ENCODE results near the gene GALNT1. TPM values are rescaled to one million over a fixed set of nuclear protein-coding genes. Genes with fewer than 3 reads are reported as not detected.

Gene GALNT1
- total and polyA plus RNA-seq, 4 donors: 18.1 to 65.3 (median 37.3) TPM

GRCh38 chr18:35732162-35732561, 150.6 kb downstream of the GALNT1 start:
- 92 to 100% methylated on average over 1 of the region's 1 CpG for WGBS, 2 donors
- Histone ChIP-seq H3K4me3 (ENCODE audit: low read length in 2 of 2) (no peak overlapping the region), H3K27ac (ENCODE audit: low read depth in 1 of 2, low read length in 2 of 2) (no peak overlapping the region), H3K36me3 (ENCODE audit: control insufficient read depth in 1 of 2, insufficient read depth in 2 of 2, low read length in 1 of 2) (no peaks in the 10 kb centered on the region), H3K4me1 (ENCODE audit: control insufficient read depth in 1 of 2, insufficient read depth in 2 of 2, low read length in 2 of 2) (no peaks in the 10 kb centered on the region), H3K27me3 (ENCODE audit: control insufficient read depth in 1 of 2, insufficient read depth in 2 of 2, low read length in 1 of 2) (peaks cover 0 to 1% of the 10 kb centered on the region in 2 donors), H3K9me3 (ENCODE audit: control insufficient read depth, low read length) (no peaks in the 10 kb centered on the region)
- ATAC-seq (ENCODE audit: low FRiP score) (no peak), DNase-seq (no peak)
- intact Hi-C loops (cut with DNase I): no loop called here

DNA sequence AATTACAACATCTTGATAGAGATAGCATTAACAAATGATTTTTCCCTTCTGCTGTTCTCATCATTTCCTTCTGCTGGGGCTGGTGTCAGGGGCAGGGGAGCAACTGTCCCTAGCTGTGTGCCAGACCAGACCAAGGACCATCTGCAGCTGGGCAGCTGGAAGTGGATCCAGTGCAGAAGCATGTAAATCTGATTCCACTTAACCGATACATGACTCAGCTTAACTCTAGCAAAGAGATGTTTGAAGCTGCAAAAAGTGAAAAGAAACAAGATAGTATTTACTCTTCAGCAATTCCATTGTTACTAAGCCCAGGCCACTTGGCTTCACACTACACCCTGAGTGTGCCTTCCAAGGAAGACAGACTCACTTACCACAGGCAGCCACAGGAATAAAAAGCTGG, 151.1 kb downstream of the GALNT1 start:
- WGBS, 2 donors: 83 to 90% methylated on average over 1 of the region's 1 CpG
- H3K9me3 ChIP-seq (ENCODE audit: control insufficient read depth, low read length): no peaks in the 10 kb centered on the region
- DNase-seq (no peak), ATAC-seq (ENCODE audit: low FRiP score) (peak; percentile 19)
- intact Hi-C loops (cut with DNase I): no loop called here
- H3K27ac ChIP-seq (ENCODE audit: low read depth in 1 of 2, low read length in 2 of 2): no peak overlapping the region
- H3K27me3 ChIP-seq (ENCODE audit: control insufficient read depth in 1 of 2, insufficient read depth in 2 of 2, low read length in 1 of 2): peaks cover 0 to 1% of the 10 kb centered on the region in 2 donors
- H3K4me3 ChIP-seq (ENCODE audit: low read length in 2 of 2): no peak overlapping the region
- no peaks in the 10 kb centered on the region for H3K36me3 ChIP-seq (ENCODE audit: control insufficient read depth in 1 of 2, insufficient read depth in 2 of 2, low read length in 1 of 2)
- H3K4me1 ChIP-seq (ENCODE audit: control insufficient read depth in 1 of 2, insufficient read depth in 2 of 2, low read length in 2 of 2): no peaks in the 10 kb centered on the region

DNA sequence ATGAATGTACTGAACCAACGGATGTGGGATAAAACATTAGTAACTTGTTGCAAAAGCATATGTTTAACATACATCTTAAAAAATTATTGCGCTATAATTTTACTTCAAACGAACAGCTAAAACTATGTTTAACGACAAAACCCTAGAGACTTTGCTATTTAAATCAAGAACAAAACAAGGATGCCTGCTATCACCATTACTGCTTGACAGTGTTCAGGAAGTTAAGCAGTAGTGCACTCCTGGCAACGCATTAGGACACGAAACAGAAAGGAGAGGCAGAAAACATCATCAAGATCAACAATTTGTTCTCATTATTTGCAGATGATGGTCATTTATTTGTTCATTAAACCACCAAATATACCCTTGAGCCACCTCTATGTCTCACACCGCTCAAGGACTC, 151.9 kb downstream of the GALNT1 start:
- H3K36me3 ChIP-seq (ENCODE audit: control insufficient read depth in 1 of 2, insufficient read depth in 2 of 2, low read length in 1 of 2): no peaks in the 10 kb centered on the region
- DNase-seq (no peak), ATAC-seq (ENCODE audit: low FRiP score) (no peak)
- 67 to 74% methylated on average over 7 of the region's 7 CpGs for WGBS, 2 donors
- H3K27me3 ChIP-seq (ENCODE audit: control insufficient read depth in 1 of 2, insufficient read depth in 2 of 2, low read length in 1 of 2): peaks cover 0 to 1% of the 10 kb centered on the region in 2 donors
- H3K4me1 ChIP-seq (ENCODE audit: control insufficient read depth in 1 of 2, insufficient read depth in 2 of 2, low read length in 2 of 2): no peaks in the 10 kb centered on the region
- no peaks in the 10 kb centered on the region for H3K9me3 ChIP-seq (ENCODE audit: control insufficient read depth, low read length)
- H3K4me3 ChIP-seq (ENCODE audit: low read length in 2 of 2): no peak overlapping the region
- intact Hi-C loops (cut with DNase I): no loop called here
- no peak overlapping the region for H3K27ac ChIP-seq (ENCODE audit: low read depth in 1 of 2, low read length in 2 of 2)

GRCh38 chr18:35736696-35737095, 155.2 kb downstream of the GALNT1 start:
- no peaks in the 10 kb centered on the region for H3K36me3 ChIP-seq (ENCODE audit: control insufficient read depth in 1 of 2, insufficient read depth in 2 of 2, low read length in 1 of 2)
- DNase-seq (no peak), ATAC-seq (ENCODE audit: low FRiP score) (no peak)
- 61 to 67% methylated on average over 3 of the region's 3 CpGs for WGBS, 2 donors
- H3K4me1 ChIP-seq (ENCODE audit: control insufficient read depth in 1 of 2, insufficient read depth in 2 of 2, low read length in 2 of 2): no peaks in the 10 kb centered on the region
- no peaks in the 10 kb centered on the region for H3K9me3 ChIP-seq (ENCODE audit: control insufficient read depth, low read length)
- H3K27ac ChIP-seq (ENCODE audit: low read depth in 1 of 2, low read length in 2 of 2): no peak overlapping the region
- peaks cover 0 to 1% of the 10 kb centered on the region in 2 donors for H3K27me3 ChIP-seq (ENCODE audit: control insufficient read depth in 1 of 2, insufficient read depth in 2 of 2, low read length in 1 of 2)
- no peak overlapping the region for H3K4me3 ChIP-seq (ENCODE audit: low read length in 2 of 2)
- intact Hi-C loops (cut with DNase I): no loop called here

DNA sequence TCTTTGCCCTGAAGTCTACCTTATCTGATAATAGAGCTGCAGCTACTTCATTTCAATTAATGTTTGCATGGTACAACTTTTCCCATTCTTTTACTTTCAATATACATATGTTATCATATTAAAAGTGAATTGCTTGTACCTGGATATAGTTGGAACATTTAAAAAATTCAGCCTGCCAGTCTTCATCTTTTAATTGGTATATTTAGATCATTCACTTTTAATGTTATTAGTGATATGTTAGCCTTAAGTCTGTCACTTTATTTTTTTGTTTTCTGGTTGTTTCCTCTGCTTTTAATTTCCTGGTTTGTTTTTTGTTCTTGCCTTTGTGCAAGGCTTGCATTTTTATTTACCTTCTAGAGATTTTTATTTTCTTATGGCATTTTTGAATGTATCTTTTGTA, 158.2 kb downstream of the GALNT1 start:
- no peaks in the 10 kb centered on the region for H3K9me3 ChIP-seq (ENCODE audit: control insufficient read depth, low read length)
- ATAC-seq (ENCODE audit: low FRiP score) (no peak), DNase-seq (no peak)
- no peaks in the 10 kb centered on the region for H3K4me1 ChIP-seq (ENCODE audit: control insufficient read depth in 1 of 2, insufficient read depth in 2 of 2, low read length in 2 of 2)
- H3K4me3 ChIP-seq (ENCODE audit: low read length in 2 of 2): no peak overlapping the region
- intact Hi-C loops (cut with DNase I): no loop called here
- no peaks in the 10 kb centered on the region for H3K36me3 ChIP-seq (ENCODE audit: control insufficient read depth in 1 of 2, insufficient read depth in 2 of 2, low read length in 1 of 2)
- H3K27ac ChIP-seq (ENCODE audit: low read depth in 1 of 2, low read length in 2 of 2): no peak overlapping the region
- H3K27me3 ChIP-seq (ENCODE audit: control insufficient read depth in 1 of 2, insufficient read depth in 2 of 2, low read length in 1 of 2): peaks cover 0 to 1% of the 10 kb centered on the region in 2 donors

DNA sequence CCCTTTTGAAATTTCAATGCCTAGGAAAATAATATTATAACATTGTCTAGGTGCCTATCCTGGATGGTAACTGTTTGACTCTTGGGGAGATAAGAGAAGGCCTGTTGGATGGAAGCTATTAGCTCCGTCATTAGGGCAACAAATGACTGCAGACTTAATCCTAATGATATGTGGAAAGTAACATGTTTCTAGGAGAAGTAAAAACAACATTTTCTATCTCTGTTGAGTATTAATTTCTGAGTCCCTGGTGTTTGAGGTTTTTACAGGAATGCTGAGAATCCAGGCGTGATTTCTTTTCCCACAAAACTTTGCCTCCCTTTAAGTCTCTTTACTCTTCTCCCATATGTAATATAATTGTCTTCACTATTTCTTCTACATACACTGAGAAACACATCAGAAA, 159.1 kb downstream of the GALNT1 start:
- DNase-seq: no peak
- intact Hi-C loops (cut with DNase I): no loop called here
- no peak overlapping the region for H3K27ac ChIP-seq (ENCODE audit: low read depth in 1 of 2, low read length in 2 of 2)
- no peak overlapping the region for H3K4me3 ChIP-seq (ENCODE audit: low read length in 2 of 2)
- no peaks in the 10 kb centered on the region for H3K9me3 ChIP-seq (ENCODE audit: control insufficient read depth, low read length)
- H3K36me3 ChIP-seq (ENCODE audit: control insufficient read depth in 1 of 2, insufficient read depth in 2 of 2, low read length in 1 of 2): no peaks in the 10 kb centered on the region
- 59 to 61% methylated on average over 2 of the region's 2 CpGs for WGBS, 2 donors
- no peaks in the 10 kb centered on the region for H3K4me1 ChIP-seq (ENCODE audit: control insufficient read depth in 1 of 2, insufficient read depth in 2 of 2, low read length in 2 of 2)
- H3K27me3 ChIP-seq (ENCODE audit: control insufficient read depth in 1 of 2, insufficient read depth in 2 of 2, low read length in 1 of 2): no peaks in the 10 kb centered on the region
- no peak for ATAC-seq (ENCODE audit: low FRiP score)

GRCh38 chr18:35743916-35744315, 162.4 kb downstream of the GALNT1 start:
- Histone ChIP-seq H3K36me3 (ENCODE audit: control insufficient read depth in 1 of 2, insufficient read depth in 2 of 2, low read length in 1 of 2) (no peaks in the 10 kb centered on the region), H3K27me3 (ENCODE audit: control insufficient read depth in 1 of 2, insufficient read depth in 2 of 2, low read length in 1 of 2) (no peaks in the 10 kb centered on the region), H3K27ac (ENCODE audit: low read depth in 1 of 2, low read length in 2 of 2) (no peak overlapping the region), H3K9me3 (ENCODE audit: control insufficient read depth, low read length) (no peaks in the 10 kb centered on the region), H3K4me1 (ENCODE audit: control insufficient read depth in 1 of 2, insufficient read depth in 2 of 2, low read length in 2 of 2) (no peaks in the 10 kb centered on the region), H3K4me3 (ENCODE audit: low read length in 2 of 2) (no peak overlapping the region)
- intact Hi-C loops (cut with DNase I): no loop called here
- ATAC-seq (ENCODE audit: low FRiP score): no peak
- DNase-seq: no peak

GRCh38 chr18:35745814-35746213, 164.3 kb downstream of the GALNT1 start:
- no peaks in the 10 kb centered on the region for H3K36me3 ChIP-seq (ENCODE audit: control insufficient read depth in 1 of 2, insufficient read depth in 2 of 2, low read length in 1 of 2)
- ATAC-seq (ENCODE audit: low FRiP score) (no peak), DNase-seq (no peak)
- no peaks in the 10 kb centered on the region for H3K27me3 ChIP-seq (ENCODE audit: control insufficient read depth in 1 of 2, insufficient read depth in 2 of 2, low read length in 1 of 2)
- no peaks in the 10 kb centered on the region for H3K9me3 ChIP-seq (ENCODE audit: control insufficient read depth, low read length)
- H3K27ac ChIP-seq (ENCODE audit: low read depth in 1 of 2, low read length in 2 of 2): no peak overlapping the region
- no peaks in the 10 kb centered on the region for H3K4me1 ChIP-seq (ENCODE audit: control insufficient read depth in 1 of 2, insufficient read depth in 2 of 2, low read length in 2 of 2)
- 79 to 88% methylated on average over 4 of the region's 4 CpGs for WGBS, 2 donors
- H3K4me3 ChIP-seq (ENCODE audit: low read length in 2 of 2): no peak overlapping the region
- intact Hi-C loops (cut with DNase I): no loop called here

GRCh38 chr18:35746826-35747339, 165.3 kb downstream of the GALNT1 start:
- Histone ChIP-seq H3K4me3 (ENCODE audit: low read length in 2 of 2) (no peak overlapping the region), H3K36me3 (ENCODE audit: control insufficient read depth in 1 of 2, insufficient read depth in 2 of 2, low read length in 1 of 2) (no peaks in the 10 kb centered on the region), H3K9me3 (ENCODE audit: control insufficient read depth, low read length) (no peaks in the 10 kb centered on the region), H3K27me3 (ENCODE audit: control insufficient read depth in 1 of 2, insufficient read depth in 2 of 2, low read length in 1 of 2) (no peaks in the 10 kb centered on the region), H3K4me1 (ENCODE audit: control insufficient read depth in 1 of 2, insufficient read depth in 2 of 2, low read length in 2 of 2) (no peaks in the 10 kb centered on the region), H3K27ac (ENCODE audit: low read depth in 1 of 2, low read length in 2 of 2) (no peak overlapping the region)
- WGBS, 2 donors: 89 to 98% methylated on average over 2 of the region's 2 CpGs
- no peak for ATAC-seq (ENCODE audit: low FRiP score)
- DNase-seq: no peak
- intact Hi-C loops (cut with DNase I): no loop called here

Measured in aorta (tissue), 5 donors.